GM21723 (cell line): Measurements from ENCODE around the gene HDHD3.
A peak's percentile ranks its signal among the peaks of the same experiment; 100 is the strongest.
"Not testable (repeated sequence)": the region's sequence is repeated elsewhere in the genome, so short reads cannot be mapped to it uniquely, and the experiment has no call there.

Experiments used
- ATAC-seq: cut with Tn5 transposase; IDR thresholded peaks from one replicate; pipeline ENCODE4 v1.9.1; 2021; ENCODE audit warnings: mild to moderate bottlenecking, moderate library complexity; ENCODE audit not compliant: unreplicated experiment

The HDHD3 gene

DNA sequence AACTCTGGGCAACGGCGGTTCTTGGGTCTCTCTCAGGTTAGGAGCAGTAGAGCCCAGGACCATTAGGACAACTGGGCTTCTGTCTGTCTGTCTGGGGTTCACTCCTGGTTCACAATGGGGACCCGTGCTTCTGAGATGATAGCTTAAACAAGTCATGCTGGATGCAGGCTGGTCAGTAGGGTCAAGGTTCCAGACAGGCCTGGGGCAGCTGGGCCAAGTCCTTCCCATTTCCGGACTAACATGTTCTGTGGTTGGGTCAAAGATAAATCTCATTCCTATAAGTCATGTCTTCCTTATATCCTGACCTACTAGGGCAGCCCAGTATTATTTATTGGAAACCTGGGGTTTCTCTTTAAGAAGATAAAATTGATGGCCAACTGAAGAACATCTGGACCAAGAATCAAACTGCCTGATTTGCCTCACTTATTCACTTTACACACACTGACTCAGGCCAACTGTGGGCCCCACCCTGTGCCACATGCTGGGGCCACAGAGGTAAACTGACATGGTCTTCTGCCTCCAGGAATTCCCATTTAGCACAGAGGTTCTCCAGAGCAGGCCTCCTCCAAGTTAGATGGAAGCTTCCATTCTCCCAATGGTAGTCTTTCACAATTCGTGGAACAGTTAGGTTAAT is 8.3 kb downstream of the HDHD3 start:
- ATAC-seq, result no peak

DNA sequence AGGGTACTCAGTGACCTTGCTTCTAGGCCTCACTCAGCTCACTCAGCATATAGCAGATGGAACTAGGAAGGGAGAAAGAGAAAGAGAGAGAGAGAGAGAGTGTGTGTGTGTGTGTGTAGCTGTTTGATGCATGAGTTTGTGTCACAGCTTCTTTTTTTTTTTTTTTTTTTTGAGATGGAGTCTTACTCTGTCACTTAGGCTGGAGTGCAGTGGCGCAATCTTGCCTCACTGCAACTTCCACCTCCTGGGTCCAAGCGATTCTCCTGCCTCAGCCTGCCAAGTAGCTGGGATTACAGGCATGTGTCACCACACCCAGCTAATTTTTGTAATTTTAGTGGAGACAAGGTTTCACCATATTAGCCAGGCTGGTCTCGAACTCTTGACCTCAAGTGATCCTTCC is 11.1 kb downstream of the HDHD3 start:
- not testable (repeated sequence) for ATAC-seq

DNA sequence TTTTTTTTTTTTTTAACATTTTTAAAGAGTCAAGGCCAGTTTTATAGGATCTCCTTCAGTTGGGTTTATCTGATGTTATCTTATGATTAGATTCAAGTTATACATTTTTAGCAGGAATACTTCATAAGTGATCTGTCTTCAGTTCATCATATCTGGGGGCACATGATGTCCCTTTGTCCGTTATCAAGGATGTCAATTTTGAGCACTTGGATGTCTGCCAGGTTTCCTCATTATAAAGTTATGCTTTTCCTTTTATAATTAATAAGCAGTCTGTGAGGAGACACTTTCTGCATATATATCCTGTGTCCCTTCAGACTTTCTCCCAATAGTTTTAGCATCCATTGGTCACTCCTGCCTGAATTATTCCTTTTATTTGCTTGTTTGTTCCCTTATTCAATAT is 11.8 kb downstream of the HDHD3 start:
- no peak for ATAC-seq

DNA sequence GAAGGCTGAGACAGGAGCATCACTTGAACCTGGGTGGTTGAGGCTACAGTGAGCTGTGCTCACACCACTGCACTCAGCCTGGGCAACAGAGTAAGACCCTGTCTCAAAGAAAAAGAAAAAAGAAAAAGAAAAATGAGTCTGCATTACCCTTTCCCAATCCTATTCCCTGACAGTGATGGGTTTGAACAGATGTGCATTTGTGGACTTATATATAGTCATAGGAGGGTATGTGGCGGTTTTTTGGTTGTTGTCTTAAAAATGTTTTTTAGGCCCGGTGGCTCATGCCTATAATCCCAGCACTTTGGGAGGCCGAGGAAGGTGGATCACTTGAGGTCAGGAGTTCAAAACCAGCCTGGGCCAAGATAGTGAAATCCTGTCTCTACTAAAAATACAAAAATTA is 13.4 kb downstream of the HDHD3 start:
- no peak for ATAC-seq

DNA sequence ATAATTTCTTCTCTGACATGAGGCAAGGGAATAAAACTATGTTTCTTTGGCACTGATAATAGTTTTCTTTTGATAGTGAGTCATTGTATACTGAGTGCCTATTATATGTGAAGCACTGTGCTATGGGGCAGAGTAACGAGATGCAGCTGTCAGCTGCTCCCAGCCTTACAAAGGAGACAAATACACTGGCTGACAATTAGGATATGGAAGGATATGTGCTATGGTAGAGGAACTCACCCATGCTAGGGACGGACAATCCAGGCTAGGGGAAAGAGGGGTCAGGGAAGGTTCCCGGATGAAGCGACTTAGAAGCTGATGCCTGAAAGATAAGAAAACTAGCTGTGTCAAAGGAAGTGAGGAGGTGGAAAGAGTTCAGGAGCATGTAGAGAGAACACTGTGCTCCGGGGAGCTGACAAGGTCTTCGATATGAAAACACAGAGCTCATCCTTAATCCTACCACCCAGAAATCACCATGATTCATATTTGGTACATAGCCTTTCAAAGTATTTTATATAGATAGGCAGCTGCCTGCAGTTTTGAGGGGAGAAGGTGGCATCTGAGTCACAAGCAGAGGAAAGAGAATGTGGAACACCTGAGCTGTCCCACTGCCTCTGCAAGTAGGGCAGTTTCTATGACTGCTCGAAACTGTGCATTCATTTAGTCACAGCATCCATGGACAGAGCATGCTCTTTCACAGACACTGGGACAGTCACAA is 15.3 kb downstream of the HDHD3 start:
- ATAC-seq, result no peak

DNA sequence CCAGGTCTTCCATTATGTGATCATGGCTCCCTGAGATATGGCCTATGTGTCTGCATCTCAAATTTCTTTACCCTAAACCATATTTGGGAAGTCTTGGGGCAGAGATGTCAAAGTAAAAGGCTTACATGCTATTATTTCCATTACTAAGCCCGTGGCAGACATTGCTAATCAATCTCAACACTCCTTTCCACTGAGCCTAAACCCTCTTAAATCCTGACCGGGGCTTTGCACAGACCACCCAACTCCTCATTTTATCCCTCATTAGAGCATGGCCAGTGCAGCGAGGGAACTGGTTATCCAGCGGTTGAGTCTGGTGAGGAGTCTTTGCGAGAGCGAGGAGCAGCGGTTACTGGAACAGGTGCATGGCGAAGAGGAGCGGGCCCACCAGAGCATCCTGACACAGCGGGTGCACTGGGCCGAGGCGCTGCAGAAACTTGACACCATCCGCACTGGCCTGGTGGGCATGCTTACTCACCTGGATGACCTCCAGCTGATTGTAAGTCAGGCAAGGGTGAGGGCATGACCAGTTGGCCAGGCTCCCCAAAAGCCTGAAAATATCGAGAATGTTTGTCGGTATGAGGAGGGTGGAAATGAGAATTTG is 16.4 kb downstream of the HDHD3 start:
- no peak for ATAC-seq

DNA sequence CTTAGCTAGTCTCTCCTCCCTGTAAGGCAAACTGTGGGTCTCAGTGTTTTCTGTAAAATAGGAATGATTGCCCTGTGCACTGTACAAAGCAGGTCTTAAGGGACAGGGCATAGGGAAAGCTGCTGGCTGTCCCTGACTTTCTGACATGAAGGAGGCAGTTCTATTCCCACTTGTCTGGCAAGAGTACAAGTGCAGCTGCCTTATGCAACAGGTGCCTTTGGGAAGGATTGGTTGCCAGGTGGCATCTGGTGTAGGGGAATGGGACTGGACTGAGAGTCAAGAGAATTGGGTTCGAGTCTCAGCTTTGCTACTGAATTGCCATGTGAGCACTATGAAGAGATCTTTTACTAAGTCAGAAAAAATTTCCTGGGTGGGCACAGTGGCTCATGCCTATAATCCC is 17.4 kb downstream of the HDHD3 start:
- ATAC-seq, result no peak

DNA sequence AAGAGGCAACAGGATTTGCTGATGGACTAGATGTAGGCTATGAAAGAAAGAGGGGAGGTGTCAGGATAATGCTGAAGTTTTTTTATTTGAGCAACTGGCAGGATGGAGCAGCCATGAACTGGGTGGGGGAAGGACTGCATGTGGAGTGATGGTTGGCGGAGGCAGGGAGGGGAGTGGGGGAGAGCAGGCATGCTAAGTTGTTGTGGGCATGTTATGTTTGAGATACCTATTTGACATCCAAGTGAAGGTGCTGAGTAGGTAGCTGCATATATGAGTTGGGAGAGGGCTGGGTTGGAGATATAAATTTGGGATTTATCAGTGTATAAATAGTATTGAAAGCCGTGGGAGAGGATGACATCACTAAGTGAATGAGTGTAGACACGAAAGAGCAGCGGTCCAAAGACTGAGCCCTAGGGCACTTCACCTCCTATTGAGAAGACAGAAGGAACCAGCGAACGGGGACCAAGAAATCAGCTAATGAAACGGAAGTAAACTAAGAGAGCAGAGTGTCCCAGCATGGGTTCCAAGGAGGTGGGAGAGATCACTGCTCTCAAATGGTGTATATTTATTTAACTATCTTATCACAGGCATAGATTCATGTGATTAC is 20.0 kb downstream of the HDHD3 start:
- ATAC-seq, result no peak

DNA sequence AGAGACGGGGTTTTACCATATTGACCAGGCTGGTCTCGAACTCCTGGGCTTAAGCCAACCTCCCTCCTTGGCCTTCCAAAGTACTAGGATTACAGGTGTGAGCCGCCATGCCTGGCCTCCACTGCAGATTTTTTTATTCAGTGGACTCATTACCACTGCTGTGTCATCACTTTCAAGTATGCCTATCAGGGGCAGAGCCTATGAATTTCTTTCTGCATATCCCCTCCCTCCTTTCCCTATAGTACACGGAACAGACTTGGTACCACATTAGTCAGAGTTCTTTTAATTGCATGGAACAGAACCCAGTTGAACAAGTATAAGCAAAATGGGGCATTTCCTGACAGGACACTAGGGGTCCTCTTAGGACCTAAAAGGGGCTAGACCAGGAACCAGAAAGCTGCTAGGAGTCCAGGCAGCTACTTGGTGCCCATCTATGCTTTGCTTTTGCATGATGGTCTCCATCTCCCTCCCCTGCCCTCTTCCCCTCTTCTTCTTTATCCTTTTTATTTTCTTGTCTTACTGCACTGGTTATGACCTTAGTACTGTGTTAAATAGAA is 21.7 kb downstream of the HDHD3 start:
- no peak for ATAC-seq

DNA sequence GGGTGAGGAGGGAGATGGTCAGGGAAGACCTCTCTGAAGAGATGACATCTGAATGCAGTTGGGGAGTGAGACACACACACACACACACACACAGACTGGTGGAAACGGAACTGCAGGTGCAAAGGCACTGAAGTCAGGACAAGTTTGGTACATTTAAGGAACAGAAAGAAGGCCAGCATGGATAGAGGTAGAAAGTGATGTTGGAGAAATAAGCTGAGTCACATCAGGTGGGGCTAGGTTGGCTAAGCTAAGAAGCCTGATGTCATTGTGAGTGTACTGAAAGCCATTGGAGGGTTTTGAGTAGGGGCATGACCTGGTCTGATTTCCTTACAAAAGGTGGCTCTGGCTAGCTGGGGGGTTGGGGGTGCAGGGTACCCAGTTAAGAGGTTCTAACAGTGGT is 24.4 kb downstream of the HDHD3 start:
- no peak for ATAC-seq

DNA sequence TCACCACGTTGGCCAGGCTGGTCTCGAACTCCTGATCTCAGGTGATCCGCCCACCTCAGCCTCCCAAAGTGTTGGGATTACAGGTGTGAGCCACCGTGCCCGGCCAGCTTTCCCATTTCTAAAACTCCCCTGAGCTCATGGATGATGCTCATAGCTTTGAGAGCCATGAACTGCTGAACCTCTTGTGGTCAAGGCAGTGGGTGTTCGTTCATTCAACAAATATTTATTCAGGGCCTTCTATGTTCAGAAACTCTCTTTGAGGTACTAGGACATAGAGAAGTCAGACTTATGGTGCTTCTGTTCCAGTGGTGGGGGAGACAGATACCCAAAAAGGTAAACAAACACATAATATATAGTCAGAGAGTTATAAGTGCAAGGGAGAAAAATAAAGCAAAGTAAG is 24.8 kb downstream of the HDHD3 start:
- ATAC-seq, result no peak

DNA sequence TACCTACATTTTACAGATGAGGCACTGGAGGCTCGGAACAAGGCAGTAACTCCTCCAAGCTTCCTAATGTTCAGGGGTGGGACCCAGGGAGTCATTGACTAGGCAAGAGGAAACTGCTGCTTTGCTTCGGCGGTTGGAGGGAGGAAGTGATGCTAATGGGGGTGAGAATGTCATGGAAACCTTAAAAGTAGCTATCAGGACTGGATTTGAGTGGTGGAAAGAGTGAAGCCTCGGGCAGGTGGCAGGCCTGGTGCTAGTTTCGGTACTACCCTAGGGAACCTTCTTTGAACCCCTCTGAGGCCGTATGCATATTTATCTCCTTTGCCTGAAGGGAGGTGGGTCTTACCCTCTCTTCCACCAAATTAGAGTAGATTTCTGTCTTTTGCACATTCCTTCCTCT is 25.8 kb downstream of the HDHD3 start:
- ATAC-seq, result no peak

DNA sequence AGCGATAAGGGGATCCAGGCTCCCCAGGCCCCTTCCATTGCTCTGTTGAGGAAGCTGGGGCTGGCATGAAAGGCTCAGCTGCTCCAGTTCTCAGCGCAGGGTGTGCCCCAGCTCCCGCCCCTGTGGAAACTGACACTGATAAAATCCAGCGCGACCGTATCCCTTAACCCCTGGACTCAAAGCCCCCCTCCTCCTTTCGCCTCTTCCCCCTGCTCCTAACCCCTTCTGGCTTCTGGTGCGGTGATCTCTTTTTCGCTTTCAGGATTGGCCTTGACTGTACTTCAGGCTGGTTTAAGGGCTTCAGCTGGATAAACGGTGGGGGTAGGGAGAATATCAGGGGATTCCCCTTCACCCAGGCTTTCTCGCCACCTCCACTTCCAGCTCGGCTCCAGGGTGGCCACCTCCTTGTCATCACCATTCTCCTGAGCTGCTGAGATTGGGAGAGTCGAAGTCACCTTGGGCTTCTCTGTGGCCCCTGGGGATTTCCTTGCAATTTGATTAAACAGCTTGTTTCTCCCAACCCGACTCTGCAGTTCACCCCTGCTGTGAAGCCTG is 26.6 kb downstream of the HDHD3 start:
- peak; percentile 25 for ATAC-seq

DNA sequence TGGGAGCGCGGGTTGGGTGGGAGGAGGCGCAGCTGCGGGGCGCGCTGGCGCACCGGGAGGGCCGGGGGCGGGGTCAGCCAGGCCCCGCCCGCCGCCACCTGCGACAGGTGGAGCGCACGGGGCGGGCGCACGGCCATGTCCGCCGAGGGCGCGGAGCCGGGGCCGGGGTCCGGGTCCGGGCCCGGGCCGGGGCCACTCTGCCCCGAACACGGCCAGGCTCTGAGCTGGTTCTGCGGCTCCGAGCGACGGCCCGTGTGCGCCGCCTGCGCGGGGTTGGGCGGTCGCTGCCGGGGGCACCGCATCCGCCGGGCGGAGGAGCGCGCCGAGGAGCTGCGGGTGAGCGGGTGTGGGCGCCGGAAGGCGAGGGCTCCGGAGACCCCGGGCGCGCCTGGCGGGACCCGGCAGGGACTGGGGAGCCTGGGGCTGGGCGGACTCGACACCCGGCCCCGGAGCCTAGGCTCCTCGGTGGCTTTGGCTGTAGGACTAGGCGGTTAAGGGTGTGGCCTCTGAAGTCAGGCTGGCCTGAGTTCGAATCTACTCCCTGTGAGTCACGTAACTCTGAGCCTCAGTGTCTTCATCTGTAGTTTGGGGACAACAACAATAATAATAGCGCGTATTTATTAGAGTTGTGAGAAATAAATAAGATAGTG is 27.2 kb downstream of the HDHD3 start, which contains the start of gene BSPRY:
TSS of gene BSPRY (plus strand) at position 97 of the 650 bp plus-strand sequence. CDS start at position 136, 39 bp downstream.
- ATAC-seq, result peak; percentile 42

DNA sequence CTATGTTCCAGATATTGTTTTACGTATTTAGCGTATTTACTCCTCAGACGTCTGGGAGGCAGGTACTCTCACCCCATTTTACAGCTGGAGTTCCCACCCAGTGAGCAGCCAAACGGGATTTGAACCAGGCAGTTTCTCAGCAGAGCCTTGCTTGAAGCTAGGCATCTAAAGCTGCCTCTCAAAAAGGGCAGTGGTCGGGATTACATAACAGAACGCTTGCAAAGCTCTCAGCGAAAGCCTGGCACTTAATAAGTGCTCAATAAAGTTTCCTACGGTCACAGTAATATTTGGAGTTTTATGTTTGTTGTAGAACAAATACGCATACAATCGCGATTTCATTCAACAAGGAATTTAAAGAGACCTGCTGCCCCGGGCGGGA is 27.7 kb downstream of the HDHD3 start:
- ATAC-seq, result no peak

DNA sequence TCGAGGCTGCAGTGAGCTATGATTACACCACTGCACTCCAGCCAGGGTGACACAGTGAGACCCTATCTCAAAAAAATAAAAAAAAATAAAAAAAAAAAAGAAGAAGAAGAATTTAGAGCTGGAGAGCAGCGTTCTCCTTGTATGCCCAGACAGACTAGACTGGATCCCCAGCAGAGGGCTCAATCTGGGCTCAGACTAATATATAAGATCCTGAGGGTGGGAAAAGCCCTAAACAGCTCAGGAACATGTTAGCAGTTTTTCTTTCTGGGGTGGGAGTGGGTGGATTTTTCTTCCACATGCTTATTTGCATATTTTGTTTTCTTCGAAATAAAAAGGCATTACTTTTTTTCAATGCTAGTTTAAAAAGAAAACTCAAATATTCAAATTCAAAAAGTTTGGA is 28.3 kb downstream of the HDHD3 start:
- ATAC-seq, result no peak

DNA sequence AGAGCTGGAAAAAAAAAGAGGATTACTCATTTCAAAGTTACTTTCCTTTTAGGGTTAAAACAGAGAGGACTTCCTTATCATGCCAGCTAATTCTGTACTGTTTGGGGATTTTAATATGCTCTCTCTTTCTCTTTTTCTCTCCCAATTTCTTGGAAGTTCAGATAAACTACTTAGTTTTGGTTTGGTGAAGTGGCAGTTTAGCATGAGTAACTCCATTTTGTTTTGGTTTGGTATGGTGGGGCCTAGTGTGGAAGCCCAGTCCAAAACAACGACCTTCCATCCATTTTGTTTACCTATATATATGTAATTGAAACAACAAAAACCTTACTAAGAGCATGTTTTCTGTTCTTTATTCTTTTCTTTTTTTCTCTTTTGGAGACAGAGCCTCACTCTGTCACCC is 31.1 kb downstream of the HDHD3 start:
- no peak for ATAC-seq

DNA sequence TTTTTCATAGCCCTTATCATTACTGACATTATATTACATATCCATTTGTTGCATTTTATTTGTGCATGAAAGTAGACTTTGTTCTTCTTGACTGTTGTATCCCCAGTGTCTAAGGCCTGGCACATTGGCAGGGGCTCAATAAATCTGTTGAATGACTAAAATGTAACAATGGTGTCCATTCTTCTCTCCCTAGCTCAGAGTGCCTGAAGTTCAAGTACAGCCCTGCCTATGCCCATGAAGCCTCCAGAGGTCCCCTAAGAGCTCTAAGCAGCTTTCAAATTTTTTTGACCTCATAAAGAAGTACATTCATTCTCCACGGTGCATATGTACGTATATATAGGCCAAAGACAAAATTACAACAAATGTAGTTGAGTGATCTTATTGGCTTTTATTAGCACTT is 31.6 kb downstream of the HDHD3 start:
- ATAC-seq, result no peak

DNA sequence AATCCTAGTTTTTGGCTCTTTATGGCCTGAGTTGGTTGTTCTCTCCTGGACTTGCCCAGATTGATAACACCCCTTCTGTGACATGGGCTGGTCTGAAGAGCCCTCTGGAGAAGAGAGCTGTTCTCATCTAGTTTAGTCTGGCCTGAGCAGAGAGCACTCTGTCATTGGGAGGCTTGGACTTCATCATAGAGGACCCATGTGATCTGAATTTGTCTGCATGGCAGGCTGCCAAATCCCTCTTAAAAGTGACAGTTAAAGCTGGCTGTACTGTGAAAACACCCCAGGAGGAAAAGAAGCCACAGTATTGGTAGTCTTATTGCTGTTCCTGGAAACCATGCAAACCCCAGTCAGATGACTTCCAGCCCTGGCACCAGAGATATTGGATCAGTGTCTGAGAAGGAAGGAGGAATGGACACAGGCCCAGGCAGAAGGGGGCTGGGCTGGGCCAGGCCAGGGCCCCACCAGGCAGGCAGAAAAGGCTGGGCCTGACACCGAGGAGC is 33.0 kb downstream of the HDHD3 start:
- no peak for ATAC-seq

DNA sequence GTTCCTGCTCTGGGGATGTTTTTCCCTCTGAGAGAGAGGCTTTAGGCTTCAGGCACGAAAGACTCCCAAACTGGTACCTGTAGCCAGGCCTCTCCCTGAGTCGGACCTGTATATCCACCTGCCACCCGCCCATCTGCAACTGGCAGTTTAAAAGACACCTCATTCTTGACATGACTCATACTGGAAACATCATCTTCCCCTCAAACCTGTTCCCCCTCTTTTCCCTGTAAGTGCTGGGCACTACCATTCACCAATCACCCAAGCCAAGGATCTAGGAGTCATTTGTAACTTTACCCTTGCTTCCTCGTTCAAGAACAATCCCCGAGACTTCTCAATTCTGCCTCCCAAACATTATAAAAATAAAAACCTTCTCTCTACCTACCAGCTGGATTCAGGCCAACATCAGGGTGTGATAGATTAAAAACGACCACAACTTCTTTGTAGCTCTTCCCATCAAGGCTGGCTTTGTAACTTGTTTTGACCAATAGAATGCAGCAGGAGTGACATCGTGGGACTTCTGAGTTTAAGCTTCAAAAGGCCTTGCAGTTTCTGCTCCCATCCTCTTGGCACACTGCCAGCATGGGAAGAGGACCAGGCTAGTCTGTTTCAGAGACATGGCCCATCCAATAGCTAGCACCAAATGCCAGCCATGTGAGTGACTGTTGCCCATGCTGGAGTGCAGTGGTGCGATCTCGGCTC is 34.9 kb downstream of the HDHD3 start:
- ATAC-seq, result no peak
